Right renal pelvis (tissue), 4 donors: ENCODE data around the gene NMNAT1. TPM values are rescaled to one million over a fixed set of nuclear protein-coding genes. Genes with fewer than 3 reads are reported as not detected.
"Not testable (repeated sequence)": the region's sequence is repeated elsewhere in the genome, so short reads cannot be mapped to it uniquely, and the experiment has no call there.

Experiments used
- DNase-seq, 4 donors: peaks; one replicate each; pipeline ENCODE4 v3.0.0-alpha.2; 2013; ENCODE audit warnings: low read depth in 4 of 4, low spot score in 3 of 4, missing footprints in 1 of 4
- polyA plus RNA-seq, 4 donors: library from polyadenylated mRNA; unstranded; fragments of 120-200 nt; gene quantifications; one replicate each; pipeline ENCODE4 v1.2.1, GENCODE V29; 2013; ENCODE audit not compliant: insufficient read length in 4 of 4

Gene NMNAT1
- polyA plus RNA-seq: 10 to 100 TPM; 19.3 to 23.3 (median 21.6) TPM

- DNase-seq: peak; percentile 83 to 86 (median 85)
Measured at GRCh38 chr1:9942939-9943788, at the start of gene NMNAT1, which contains the start of gene LZIC. TSS of gene NMNAT1 (plus strand) at chr1:9943475. CDS start at chr1:9972074, 28,599 bp downstream. TSS of gene LZIC (minus strand) at chr1:9943391. CDS start at chr1:9936619, 6,772 bp downstream.

- DNase-seq: no peak
Measured at GRCh38 chr1:9894115-9894514, 49.2 kb upstream of the NMNAT1 start.

GRCh38 chr1:9900142-9901043 lies 42.9 kb upstream of the NMNAT1 start:
- no peak for DNase-seq

- DNase-seq: no peak
Measured at GRCh38 chr1:9901148-9902059, 41.9 kb upstream of the NMNAT1 start.

GRCh38 chr1:9902060-9902452 lies 41.2 kb upstream of the NMNAT1 start:
- no peak for DNase-seq

GRCh38 chr1:9903801-9904527 lies 39.3 kb upstream of the NMNAT1 start:
- no peak for DNase-seq

- no peak for DNase-seq
Measured at GRCh38 chr1:9904596-9904995, 38.7 kb upstream of the NMNAT1 start.

GRCh38 chr1:9905010-9905409 lies 38.3 kb upstream of the NMNAT1 start:
- no peak for DNase-seq

- no peak for DNase-seq
Measured at GRCh38 chr1:9906466-9906865, 36.8 kb upstream of the NMNAT1 start.

- no peak for DNase-seq
Measured at GRCh38 chr1:9907441-9907840, 35.8 kb upstream of the NMNAT1 start.

GRCh38 chr1:9908871-9909233 lies 34.4 kb upstream of the NMNAT1 start:
- no peak for DNase-seq

- DNase-seq: no peak
Measured at GRCh38 chr1:9909234-9910046, 33.8 kb upstream of the NMNAT1 start.

GRCh38 chr1:9910076-9910422 lies 33.2 kb upstream of the NMNAT1 start, which contains the start of gene CTNNBIP1:
TSS of gene CTNNBIP1 (minus strand) at chr1:9910269. CDS start at chr1:9872064, 38,205 bp downstream.
- no peak for DNase-seq

- DNase-seq: peak; percentile 95 to 97 (median 96)
Measured at GRCh38 chr1:9910423-9911178, 32.7 kb upstream of the NMNAT1 start.

- no peak for DNase-seq
Measured at GRCh38 chr1:9912264-9912936, 30.9 kb upstream of the NMNAT1 start.

- no peak for DNase-seq
Measured at GRCh38 chr1:9914610-9914937, 28.7 kb upstream of the NMNAT1 start.

GRCh38 chr1:9916452-9916851 lies 26.8 kb upstream of the NMNAT1 start:
- DNase-seq: no peak

- DNase-seq: not testable (repeated sequence)
Measured at GRCh38 chr1:9917495-9917894, 25.8 kb upstream of the NMNAT1 start.
